ENCODE data around the gene CNTNAP2.

Gene CNTNAP2

DNA sequence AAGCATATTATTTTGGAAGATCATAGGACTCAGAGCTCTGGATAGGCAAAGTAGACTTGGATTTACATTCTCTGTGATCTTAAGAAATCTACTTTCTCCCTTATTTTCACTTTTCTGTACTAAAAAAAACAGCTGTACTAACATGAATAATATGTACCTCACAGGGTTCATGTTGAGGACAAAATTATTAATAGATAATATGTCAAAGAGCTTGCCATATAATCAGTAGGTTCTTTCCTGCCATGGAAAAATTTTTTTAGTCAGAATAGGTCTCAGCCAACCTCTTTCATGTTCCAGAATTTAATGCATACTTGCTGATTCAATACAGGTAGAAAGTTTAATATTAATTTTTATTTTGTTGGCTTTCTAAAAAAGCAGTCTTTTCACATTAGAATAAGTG lies 1693.7 kb downstream of the CNTNAP2 start:
- H3K9me3 Mint-ChIP-seq (ENCODE audit: low read depth): peaks cover 4% of the 10 kb centered on the region
- H3K4me1 Mint-ChIP-seq (ENCODE audit: low read depth): no peaks in the 10 kb centered on the region
- H3K4me3 Mint-ChIP-seq: no peak overlapping the region
- no peaks in the 10 kb centered on the region for H3K27me3 Mint-ChIP-seq
- H3K27ac Mint-ChIP-seq: no peak overlapping the region
- no peaks in the 10 kb centered on the region for H3K36me3 Mint-ChIP-seq

DNA sequence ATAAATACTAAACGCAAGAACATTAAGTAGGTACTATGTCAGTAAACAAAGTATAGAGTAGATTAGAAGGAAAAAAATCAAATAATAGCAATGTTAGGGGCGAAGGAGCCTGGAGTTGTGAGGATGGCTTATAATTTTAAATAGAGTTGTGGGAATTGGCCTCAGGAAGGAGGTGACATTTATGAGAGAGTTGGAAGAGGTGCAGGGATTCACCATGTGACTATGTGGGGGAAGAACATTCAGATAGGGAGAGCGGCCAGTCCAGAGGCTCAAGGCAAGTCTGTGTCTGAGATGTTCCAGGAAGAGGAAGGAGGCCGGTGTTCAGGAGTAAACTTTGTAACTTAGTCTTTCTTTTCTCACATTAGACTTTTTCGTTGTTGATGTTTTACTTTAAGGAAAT lies 1695.3 kb downstream of the CNTNAP2 start:
- Mint-ChIP-seq H3K27me3 (no peaks in the 10 kb centered on the region), H3K27ac (no peak overlapping the region), H3K4me1 (ENCODE audit: low read depth) (no peaks in the 10 kb centered on the region), H3K9me3 (ENCODE audit: low read depth) (no peaks in the 10 kb centered on the region), H3K4me3 (no peak overlapping the region), H3K36me3 (no peaks in the 10 kb centered on the region)

DNA sequence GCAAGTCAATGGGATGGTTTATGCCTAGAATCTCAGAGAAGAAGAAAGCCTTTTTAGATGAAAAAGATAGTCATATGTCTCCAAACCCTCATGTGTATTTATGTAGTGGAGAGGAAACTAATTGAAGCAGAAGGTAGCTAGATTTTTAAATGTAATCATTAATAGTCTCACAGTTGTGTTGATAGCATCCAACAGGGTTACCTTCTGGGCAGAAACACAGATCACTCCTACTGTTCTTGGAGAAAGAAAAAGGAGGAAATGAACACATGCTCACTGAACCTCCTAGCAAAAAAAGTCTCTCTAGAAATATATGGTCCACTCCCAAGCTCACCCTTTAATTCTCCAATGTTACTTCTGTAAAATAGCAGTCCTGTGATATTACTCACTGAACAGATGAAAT lies 1696.7 kb downstream of the CNTNAP2 start:
- Mint-ChIP-seq H3K9me3 (ENCODE audit: low read depth) (no peaks in the 10 kb centered on the region), H3K4me1 (ENCODE audit: low read depth) (no peaks in the 10 kb centered on the region), H3K27me3 (no peaks in the 10 kb centered on the region), H3K36me3 (no peaks in the 10 kb centered on the region), H3K4me3 (no peak overlapping the region), H3K27ac (no peak overlapping the region)

DNA sequence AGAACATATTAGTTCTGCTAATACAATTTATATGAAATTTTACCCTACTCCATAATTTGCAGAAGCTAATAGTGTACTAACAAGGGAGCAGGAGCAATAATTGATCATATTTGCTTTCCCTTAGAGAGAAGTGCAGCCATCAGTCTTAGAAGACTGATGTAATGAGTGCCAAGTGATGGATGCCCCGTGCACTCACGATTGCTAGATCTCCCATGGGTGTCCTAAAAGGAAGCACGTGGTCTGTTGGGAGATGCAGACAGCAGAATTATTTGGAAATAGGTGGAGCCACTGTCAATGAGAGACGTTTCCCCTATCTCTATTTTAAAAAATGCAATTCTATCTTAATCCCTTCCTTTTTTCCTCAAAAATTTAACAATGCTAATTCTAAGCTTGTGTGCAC lies 1701.7 kb downstream of the CNTNAP2 start:
- Mint-ChIP-seq H3K27me3 (peaks cover 1% of the 10 kb centered on the region), H3K4me1 (ENCODE audit: low read depth) (no peaks in the 10 kb centered on the region), H3K27ac (no peak overlapping the region), H3K4me3 (no peak overlapping the region), H3K9me3 (ENCODE audit: low read depth) (peaks cover 5% of the 10 kb centered on the region), H3K36me3 (no peaks in the 10 kb centered on the region)

DNA sequence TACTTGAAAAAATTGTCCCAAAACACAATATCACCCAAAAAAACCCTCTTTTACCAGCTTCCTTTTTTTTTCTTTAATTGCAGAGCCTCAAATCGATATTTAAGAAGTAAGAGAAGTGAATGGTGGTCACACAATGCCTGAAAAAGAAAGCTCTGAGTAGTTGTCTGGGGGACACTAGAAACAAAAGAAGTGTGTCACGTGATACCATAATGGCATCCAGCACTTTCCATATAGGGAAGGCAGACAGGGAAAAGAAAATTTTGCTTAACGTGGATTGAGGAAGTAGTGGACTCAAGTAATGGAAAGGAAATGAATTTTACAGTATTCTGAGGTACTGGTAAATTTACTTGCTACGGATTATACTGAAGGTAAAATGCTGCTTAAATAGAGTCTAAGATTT lies 1708.1 kb downstream of the CNTNAP2 start:
- Mint-ChIP-seq H3K4me1 (ENCODE audit: low read depth) (no peaks in the 10 kb centered on the region), H3K9me3 (ENCODE audit: low read depth) (peaks cover 5% of the 10 kb centered on the region), H3K36me3 (no peaks in the 10 kb centered on the region)

DNA sequence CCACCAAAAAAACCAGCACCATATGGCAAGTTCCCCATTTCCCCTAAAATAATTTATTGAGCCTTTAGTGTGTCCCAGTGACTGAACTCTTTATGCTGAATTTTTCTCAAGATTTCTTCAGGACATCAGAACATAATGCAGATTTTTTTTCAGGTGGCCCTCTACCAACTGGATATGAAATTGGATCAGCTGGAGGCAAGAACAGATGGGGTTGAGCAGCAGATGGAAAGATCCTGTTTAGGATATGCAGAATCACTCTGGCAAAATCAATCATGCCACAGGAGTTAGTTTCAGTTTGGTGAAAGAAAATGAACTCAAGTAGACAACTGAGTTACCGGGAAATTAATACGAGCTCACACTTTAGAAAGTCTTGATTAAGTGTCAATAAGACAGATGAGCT lies 1712.4 kb downstream of the CNTNAP2 start:
- Mint-ChIP-seq H3K27me3 (no peaks in the 10 kb centered on the region), H3K9me3 (ENCODE audit: low read depth) (no peaks in the 10 kb centered on the region), H3K4me1 (ENCODE audit: low read depth) (no peaks in the 10 kb centered on the region), H3K4me3 (no peak overlapping the region), H3K36me3 (no peaks in the 10 kb centered on the region), H3K27ac (no peak overlapping the region)

More for the DNA sequence above, 1708.1 kb downstream of the CNTNAP2 start:
- no peak overlapping the region for H3K4me3 Mint-ChIP-seq
- H3K27ac Mint-ChIP-seq: no peak overlapping the region
- peaks cover 1% of the 10 kb centered on the region for H3K27me3 Mint-ChIP-seq

DNA sequence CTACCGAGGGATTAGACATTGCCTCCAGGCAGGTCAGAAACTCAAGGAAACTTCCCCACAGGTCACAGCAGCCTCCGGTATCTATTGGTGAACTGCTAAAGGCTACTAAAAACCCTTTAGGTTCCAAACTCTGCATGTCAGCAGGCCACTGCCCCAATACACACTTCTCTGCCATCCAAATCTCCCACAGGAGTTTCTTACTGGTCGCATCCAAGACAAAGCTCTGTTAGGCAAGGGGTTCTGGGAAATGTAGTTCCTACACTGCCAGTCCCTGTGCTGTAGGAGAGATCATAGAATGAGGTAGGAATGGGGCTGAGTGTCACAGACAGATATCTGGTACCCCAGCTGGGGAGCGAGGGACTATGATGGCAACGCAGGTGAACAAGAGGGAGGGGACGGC lies 1717.0 kb downstream of the CNTNAP2 start:
- no peaks in the 10 kb centered on the region for H3K4me1 Mint-ChIP-seq (ENCODE audit: low read depth)
- H3K27ac Mint-ChIP-seq: no peak overlapping the region
- no peaks in the 10 kb centered on the region for H3K27me3 Mint-ChIP-seq
- H3K4me3 Mint-ChIP-seq: no peak overlapping the region
- peaks cover 8% of the 10 kb centered on the region for H3K9me3 Mint-ChIP-seq (ENCODE audit: low read depth)
- H3K36me3 Mint-ChIP-seq: no peaks in the 10 kb centered on the region

DNA sequence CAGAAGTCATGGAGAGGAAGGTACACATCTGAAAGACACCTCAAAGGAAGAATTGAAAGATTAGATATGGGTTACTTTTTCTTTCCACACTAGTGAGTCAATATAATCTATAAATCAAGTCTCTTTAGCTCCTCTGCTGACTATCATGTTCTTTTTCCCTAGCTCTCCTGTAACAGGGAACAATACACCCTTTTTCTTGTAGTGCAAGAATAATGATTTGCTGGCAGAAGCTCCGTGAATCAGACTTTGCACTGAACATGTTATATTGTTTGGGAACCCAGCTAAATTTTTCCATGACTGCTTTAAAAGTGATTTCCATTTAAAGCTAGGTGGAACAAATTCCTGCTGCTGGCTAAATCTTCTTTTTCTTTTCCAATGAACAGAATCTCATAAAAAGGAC lies 1717.4 kb downstream of the CNTNAP2 start:
- H3K4me3 Mint-ChIP-seq: no peak overlapping the region
- H3K9me3 Mint-ChIP-seq (ENCODE audit: low read depth): peaks cover 8% of the 10 kb centered on the region
- no peaks in the 10 kb centered on the region for H3K27me3 Mint-ChIP-seq
- H3K27ac Mint-ChIP-seq: no peak overlapping the region
- no peaks in the 10 kb centered on the region for H3K4me1 Mint-ChIP-seq (ENCODE audit: low read depth)
- H3K36me3 Mint-ChIP-seq: no peaks in the 10 kb centered on the region

DNA sequence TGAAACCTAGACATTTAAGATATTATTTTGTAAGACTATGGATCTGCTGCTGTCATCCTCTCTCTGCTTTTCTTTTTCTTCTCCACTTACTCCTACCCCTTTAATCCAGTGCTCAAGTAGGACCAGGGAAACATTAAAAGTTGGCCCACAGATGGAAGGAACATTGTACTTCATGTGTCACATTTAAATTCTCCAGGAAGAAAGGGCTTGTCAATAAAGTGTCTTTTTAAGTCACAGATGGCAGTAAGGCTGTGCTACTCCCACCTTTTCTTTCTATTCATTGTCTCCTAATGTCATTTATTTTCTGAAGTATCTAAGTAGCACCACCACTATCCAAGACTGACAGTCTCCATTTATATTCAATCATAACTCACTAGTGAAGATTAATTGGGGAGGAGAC lies 1736.2 kb downstream of the CNTNAP2 start:
- Mint-ChIP-seq H3K4me3 (no peak overlapping the region), H3K27ac (no peak overlapping the region), H3K36me3 (no peaks in the 10 kb centered on the region), H3K4me1 (ENCODE audit: low read depth) (no peaks in the 10 kb centered on the region), H3K9me3 (ENCODE audit: low read depth) (peaks cover 4% of the 10 kb centered on the region), H3K27me3 (peaks cover 2% of the 10 kb centered on the region)

DNA sequence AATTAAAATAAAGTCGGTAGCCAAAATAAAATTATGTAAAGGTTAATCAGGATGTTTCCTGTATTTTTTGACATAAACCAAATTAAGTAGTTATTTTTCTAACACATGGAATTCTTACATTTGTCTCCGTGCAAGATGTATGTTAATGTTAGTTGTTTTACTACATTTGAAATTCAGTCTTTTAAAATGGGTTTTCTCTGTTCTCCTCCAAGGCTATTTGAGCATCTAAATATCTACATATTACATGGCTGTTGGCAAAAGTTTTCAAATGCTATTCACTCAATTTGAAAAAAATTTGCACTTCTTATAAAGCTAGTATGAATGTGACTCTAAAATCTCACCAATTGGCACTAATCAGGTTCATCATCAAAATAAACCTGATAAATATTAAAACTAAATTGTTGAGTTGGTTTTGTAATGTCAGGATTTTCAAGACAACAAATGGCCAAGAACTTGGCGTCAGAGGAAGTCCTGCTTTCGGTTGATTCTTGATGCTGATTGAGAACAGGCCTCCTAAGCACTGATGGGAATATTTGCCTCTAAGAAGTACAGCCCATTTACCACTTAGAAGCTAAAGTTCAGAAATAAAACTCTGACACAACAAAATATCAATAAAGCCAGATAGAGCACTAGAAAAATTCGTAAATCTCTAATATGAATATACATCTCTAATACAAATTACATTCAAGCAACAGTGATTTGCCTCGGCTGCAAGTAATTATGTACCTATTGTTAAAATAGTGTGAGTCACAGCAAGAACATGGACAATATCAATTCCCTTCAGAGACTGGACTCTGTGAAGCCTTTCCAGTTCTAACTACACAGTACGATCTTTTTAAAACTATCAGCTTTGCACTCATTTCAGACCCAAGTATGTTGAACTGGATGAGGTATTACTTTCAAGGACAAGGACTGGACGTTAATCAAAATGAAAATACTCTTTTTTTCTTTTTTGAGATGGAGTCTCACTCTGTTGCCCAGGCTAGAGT lies 1740.8 kb downstream of the CNTNAP2 start:
- Mint-ChIP-seq H3K27ac (no peak overlapping the region), H3K4me3 (no peak overlapping the region), H3K27me3 (peaks cover 2% of the 10 kb centered on the region), H3K36me3 (no peaks in the 10 kb centered on the region), H3K4me1 (ENCODE audit: low read depth) (no peaks in the 10 kb centered on the region), H3K9me3 (ENCODE audit: low read depth) (no peaks in the 10 kb centered on the region)

DNA sequence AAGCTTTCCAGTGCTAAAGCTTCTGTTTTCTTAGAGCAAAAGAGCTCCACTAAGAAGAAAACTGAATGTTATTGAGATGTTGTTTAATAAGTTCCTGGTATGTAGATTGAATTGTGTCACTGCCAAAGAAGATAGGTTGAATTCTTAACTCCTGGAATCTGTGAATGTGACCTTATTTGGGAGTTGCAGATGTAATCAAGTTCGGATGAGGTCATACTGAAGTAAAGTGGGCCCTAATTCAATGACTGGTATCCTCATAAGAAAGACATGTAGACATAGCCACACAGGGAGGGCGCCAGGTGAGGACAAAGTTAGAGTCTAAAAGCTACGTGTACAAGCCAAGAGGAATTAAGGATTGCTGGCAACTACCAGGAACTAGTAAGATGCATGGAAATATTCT lies 1741.8 kb downstream of the CNTNAP2 start:
- Mint-ChIP-seq H3K27me3 (peaks cover 2% of the 10 kb centered on the region), H3K4me3 (no peak overlapping the region), H3K27ac (no peak overlapping the region), H3K4me1 (ENCODE audit: low read depth) (no peaks in the 10 kb centered on the region), H3K9me3 (ENCODE audit: low read depth) (no peaks in the 10 kb centered on the region), H3K36me3 (no peaks in the 10 kb centered on the region)

DNA sequence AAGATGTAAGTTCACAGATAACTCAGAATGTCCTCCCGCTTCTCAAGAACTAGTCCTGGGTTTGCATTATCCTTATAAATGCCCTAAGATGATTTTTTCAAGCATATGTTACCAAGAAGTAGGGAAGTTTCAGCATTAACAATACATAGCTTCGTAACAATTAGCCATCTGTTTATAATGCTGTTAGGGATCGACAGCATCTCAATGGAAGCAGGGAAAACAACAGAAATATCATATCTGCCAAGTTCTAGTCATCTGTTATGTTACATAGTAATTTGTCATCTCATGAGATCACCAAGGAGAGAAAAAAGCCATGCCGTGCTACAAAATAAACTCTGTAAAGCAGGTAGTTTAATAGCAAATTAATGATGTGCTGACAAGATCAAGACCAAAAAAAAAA lies 1742.4 kb downstream of the CNTNAP2 start:
- H3K4me1 Mint-ChIP-seq (ENCODE audit: low read depth): no peaks in the 10 kb centered on the region
- H3K9me3 Mint-ChIP-seq (ENCODE audit: low read depth): no peaks in the 10 kb centered on the region
- no peak overlapping the region for H3K27ac Mint-ChIP-seq
- peaks cover 2% of the 10 kb centered on the region for H3K27me3 Mint-ChIP-seq
- H3K4me3 Mint-ChIP-seq: no peak overlapping the region
- H3K36me3 Mint-ChIP-seq: no peaks in the 10 kb centered on the region

DNA sequence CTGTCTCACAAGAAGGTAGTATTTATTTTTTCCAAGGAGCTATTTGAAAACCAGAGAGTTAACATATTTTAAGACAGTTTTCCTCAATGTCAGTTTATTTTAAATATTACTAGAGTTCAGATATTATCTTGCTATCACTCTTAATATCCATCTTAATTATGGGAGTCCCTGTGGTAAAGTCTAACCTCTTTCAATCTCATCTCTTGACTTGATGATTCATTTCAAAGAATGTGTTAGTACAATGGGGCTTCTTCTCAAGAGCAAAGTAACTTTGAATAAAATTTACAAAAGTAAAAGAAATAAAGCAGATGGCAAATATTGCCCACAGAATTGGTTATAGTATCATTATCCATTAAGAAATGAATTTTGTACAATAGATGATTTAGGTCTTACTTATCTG lies 1742.9 kb downstream of the CNTNAP2 start:
- H3K4me3 Mint-ChIP-seq: no peak overlapping the region
- peaks cover 2% of the 10 kb centered on the region for H3K27me3 Mint-ChIP-seq
- no peaks in the 10 kb centered on the region for H3K9me3 Mint-ChIP-seq (ENCODE audit: low read depth)
- H3K4me1 Mint-ChIP-seq (ENCODE audit: low read depth): no peaks in the 10 kb centered on the region
- no peak overlapping the region for H3K27ac Mint-ChIP-seq
- no peaks in the 10 kb centered on the region for H3K36me3 Mint-ChIP-seq

DNA sequence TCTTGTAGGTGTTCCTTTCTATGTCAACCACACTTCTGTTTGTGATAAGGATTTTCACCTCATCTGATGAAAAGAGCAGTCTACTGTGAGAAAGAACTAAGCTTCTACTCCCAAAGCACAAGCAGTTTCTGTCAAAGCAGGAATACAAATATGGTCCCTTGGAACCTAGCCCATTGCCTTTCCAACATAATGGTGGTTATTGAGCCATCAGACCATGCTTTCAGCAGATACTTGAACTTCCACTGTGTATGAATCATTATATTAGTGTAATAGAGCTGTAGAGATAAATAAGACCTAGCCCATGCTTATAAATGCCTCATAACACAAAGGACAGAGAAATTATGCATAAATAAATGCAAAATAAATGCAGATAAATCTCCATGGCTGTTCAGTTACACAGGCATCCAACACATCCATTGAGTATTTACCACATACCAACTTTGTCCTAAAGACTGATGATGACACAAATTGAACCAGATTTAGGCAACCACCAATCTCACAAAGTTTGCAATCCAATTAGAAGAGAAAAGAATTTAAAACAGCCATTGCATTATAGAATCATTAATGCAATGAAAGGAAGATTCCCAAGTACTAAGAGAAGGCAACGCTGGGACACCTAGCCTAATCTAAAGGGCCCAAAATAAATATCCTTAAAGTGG lies 1744.6 kb downstream of the CNTNAP2 start:
- H3K4me3 Mint-ChIP-seq: no peak overlapping the region
- H3K27ac Mint-ChIP-seq: no peak overlapping the region
- H3K36me3 Mint-ChIP-seq: no peaks in the 10 kb centered on the region
- no peaks in the 10 kb centered on the region for H3K9me3 Mint-ChIP-seq (ENCODE audit: low read depth)
- no peaks in the 10 kb centered on the region for H3K4me1 Mint-ChIP-seq (ENCODE audit: low read depth)
- peaks cover 2% of the 10 kb centered on the region for H3K27me3 Mint-ChIP-seq

DNA sequence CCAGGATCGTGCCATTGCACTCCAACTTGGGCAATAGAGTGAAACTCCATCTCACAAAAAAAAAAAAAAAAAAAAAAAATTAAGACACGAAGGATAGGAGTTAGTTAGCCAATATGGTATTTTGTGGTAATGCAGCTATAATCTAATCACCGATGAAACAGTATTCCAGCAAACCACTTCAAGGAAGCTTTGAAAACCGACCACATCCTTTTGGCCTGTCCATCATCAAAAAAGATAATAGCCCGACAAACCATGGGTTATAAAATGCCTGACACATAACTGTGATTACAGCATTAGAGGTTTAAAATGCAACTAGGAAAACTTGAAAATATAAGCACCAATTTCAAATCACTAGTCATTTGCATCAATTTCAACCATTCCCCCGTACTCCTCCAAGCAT lies 1745.3 kb downstream of the CNTNAP2 start:
- Mint-ChIP-seq H3K27me3 (peaks cover 2% of the 10 kb centered on the region), H3K27ac (no peak overlapping the region), H3K9me3 (ENCODE audit: low read depth) (no peaks in the 10 kb centered on the region), H3K4me3 (no peak overlapping the region), H3K36me3 (no peaks in the 10 kb centered on the region), H3K4me1 (ENCODE audit: low read depth) (no peaks in the 10 kb centered on the region)

Data from activated naive CD8-positive, alpha-beta T cell (primary cell).